HepG2 (cell line): ENCODE measurements around the gene SYNGAP1. TPM values are rescaled to one million over a fixed set of nuclear protein-coding genes. Genes with fewer than 3 reads are reported as not detected.
A peak's percentile ranks its signal among the peaks of the same experiment; 100 is the strongest.

ENCODE experiments used
- BCL6 ChIP-seq: IDR thresholded peaks from 2 replicates; pipeline ENCODE4 v1.6.1; 2016; ENCODE audit warnings: missing genetic modification reagents, missing compliant biosample characterization
- GATAD1 ChIP-seq: IDR thresholded peaks from 2 replicates; pipeline ENCODE4 v1.6.1; 2016; ENCODE audit warnings: missing genetic modification reagents, missing compliant biosample characterization
- HMGXB3 ChIP-seq: sonication (generic); formaldehyde crosslinking; IDR thresholded peaks from 2 replicates; pipeline ENCODE4 v1.4.0; 2020; ENCODE audit warnings: missing genetic modification reagents, borderline replicate concordance
- KMT2B ChIP-seq: IDR thresholded peaks from 2 replicates; pipeline ENCODE4 v1.6.1; 2016; ENCODE audit warnings: missing genetic modification reagents, missing compliant biosample characterization
- PRDM4 ChIP-seq: sonication (generic); formaldehyde crosslinking; IDR thresholded peaks from 2 replicates; pipeline ENCODE4 v1.9.0; 2021; ENCODE audit warnings: missing genetic modification reagents, borderline replicate concordance
- PREB ChIP-seq: sonication (generic); formaldehyde crosslinking; IDR thresholded peaks from 2 replicates; pipeline ENCODE4 v1.4.0; 2020; ENCODE audit warnings: missing genetic modification reagents
- RFX3 ChIP-seq: IDR thresholded peaks from 2 replicates; pipeline ENCODE4 v1.6.1; 2016; ENCODE audit warnings: missing biosample characterization, missing genetic modification reagents
- TBL1XR1 ChIP-seq: fragments of 150-350 bp; IDR thresholded peaks from 2 replicates; pipeline ENCODE4 v1.6.1; 2014; ENCODE audit warnings: borderline replicate concordance, low read length; ENCODE audit not compliant: partially characterized antibody
- TCF7 ChIP-seq: sonication (generic); IDR thresholded peaks from 2 replicates; pipeline ENCODE4 v1.6.1; 2016; ENCODE audit warnings: antibody characterized with exemption, low read depth
- TEF ChIP-seq: sonication (generic); formaldehyde crosslinking; IDR thresholded peaks from 2 replicates; pipeline ENCODE4 v1.5.0; 2020; ENCODE audit warnings: missing genetic modification reagents
- THAP11 ChIP-seq: IDR thresholded peaks from 2 replicates; pipeline ENCODE4 v1.6.1; 2016; ENCODE audit warnings: missing biosample characterization, missing genetic modification reagents
- ZNF205 ChIP-seq: IDR thresholded peaks from 2 replicates; pipeline ENCODE4 v1.6.1; 2018; ENCODE audit warnings: missing biosample characterization, missing genetic modification reagents
- ZNF292 ChIP-seq: sonication (generic); formaldehyde crosslinking; IDR thresholded peaks from 2 replicates; pipeline ENCODE4 v1.8.1; 2022; ENCODE audit warnings: mild to moderate bottlenecking, low read depth, missing genetic modification reagents, borderline replicate concordance
- ZNF513 ChIP-seq: sonication (generic); formaldehyde crosslinking; conservative IDR thresholded peaks from 2 replicates; pipeline ENCODE4 v1.5.0; 2020; ENCODE audit warnings: missing genetic modification reagents
- ZNF546 ChIP-seq: sonication (generic); formaldehyde crosslinking; conservative IDR thresholded peaks from 2 replicates; pipeline ENCODE4 v1.8.1; 2023; ENCODE audit warnings: mild to moderate bottlenecking, missing genetic modification reagents
- ZNF784 ChIP-seq: sonication (generic); formaldehyde crosslinking; IDR thresholded peaks from 2 replicates; pipeline ENCODE4 v1.5.1; 2020; ENCODE audit warnings: missing genetic modification reagents, mild to moderate bottlenecking, borderline replicate concordance
- ZSCAN22 ChIP-seq: sonication (generic); formaldehyde crosslinking; IDR thresholded peaks from 2 replicates; pipeline ENCODE4 v1.4.0; 2020; ENCODE audit warnings: mild to moderate bottlenecking, missing genetic modification reagents
- polyA plus RNA-seq, 8 experiments: library from polyadenylated mRNA; depleted of rRNA in 3 of 8; stranded (reverse) in 7 of 8; unstranded in 1 of 8; fragments of >200 nt; fragmentation: Illumina TruSeq in 4 of 8; extraction: Trizol in 4 of 8; gene quantifications; 2 replicates each; pipeline versions ENCODE4 v1.2.1 to v1.2.3, GENCODE V29; 2011 to 2016; ENCODE audit warnings: low read depth in 4 of 8, missing spikeins in 1 of 8, mixed read lengths in 1 of 8; ENCODE audit not compliant: insufficient read depth in 1 of 8
- total RNA-seq, 5 experiments: library from RNA; depleted of rRNA; stranded (reverse); fragments of >200 nt; fragmentation: Illumina TruSeq; extraction: Trizol; gene quantifications; 2 replicates each; pipeline ENCODE4 v1.2.3, GENCODE V29; 2016; ENCODE audit warnings: low read depth in 1 of 5

The SYNGAP1 gene
- total and polyA plus RNA-seq, 2 of the 13 experiments (the other 11 are each of a cell fraction or from before 2014, with no cell fraction given): 0.75 to 1.1 TPM

- TF ChIP-seq HMGXB3 (CRISPR knock-in tag): peak; percentile 100
- peak; percentile 31; the same call in 1 of the 2 replicates for TF ChIP-seq RFX3 (CRISPR knock-in tag)
- peak; percentile 92 for TF ChIP-seq ZNF546 (CRISPR knock-in tag)
- 0 out of 2 replicates have a peak, but pooled peaks have one; percentile 68 for TF ChIP-seq ZNF513
- no peak for TF ChIP-seq TBL1XR1
- TF ChIP-seq TEF (CRISPR knock-in tag): no peak; the same call in 1 of the 2 replicates
- no peak for TF ChIP-seq TCF7
- TF ChIP-seq PREB (CRISPR knock-in tag): no peak
- peak; percentile 90 for TF ChIP-seq ZNF205 (CRISPR knock-in tag)
- TF ChIP-seq KMT2B (CRISPR knock-in tag): peak; percentile 96
- TF ChIP-seq PRDM4 (CRISPR knock-in tag): 0 out of 2 replicates have a peak, but pooled peaks have one; percentile 51
- peak; percentile 57; the same call in 1 of the 2 replicates for TF ChIP-seq ZNF784 (CRISPR knock-in tag)
- TF ChIP-seq ZNF292 (CRISPR knock-in tag): peak; percentile 82
- peak; percentile 95 for TF ChIP-seq THAP11 (CRISPR knock-in tag)
- TF ChIP-seq BCL6 (CRISPR knock-in tag): peak; percentile 47
- TF ChIP-seq ZSCAN22: peak; percentile 50; the same call in 1 of the 2 replicates
- peak; percentile 97 for TF ChIP-seq GATAD1 (CRISPR knock-in tag)
Measured at GRCh38 chr6:33454009-33454946, 34.4 kb downstream of the SYNGAP1 start, which contains the start of gene ZBTB9 (continued).
